ENCODE results near the gene SLC6A1.

The SLC6A1 gene

DNA sequence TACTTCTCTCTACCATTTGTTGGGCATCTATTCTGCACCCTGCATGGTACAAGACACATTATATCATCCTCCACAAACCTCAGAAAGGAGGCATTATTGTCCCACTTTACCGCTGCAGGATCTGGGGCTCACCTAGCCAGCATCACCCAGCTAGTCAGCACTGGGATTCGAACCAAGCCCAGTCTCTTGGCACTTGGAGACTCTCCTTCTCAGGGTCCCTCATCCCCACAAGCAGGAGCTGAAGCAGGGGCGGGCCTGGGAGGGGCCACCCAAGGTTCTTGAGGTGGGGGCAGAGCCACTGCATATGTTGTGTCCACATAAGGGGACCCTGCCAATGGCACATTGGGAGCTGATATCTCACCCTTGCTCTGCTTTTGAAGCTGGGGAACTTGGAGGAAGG is 41.3 kb downstream of the SLC6A1 start:
- ATAC-seq, result no peak
- TF ChIP-seq, protein P1, sequence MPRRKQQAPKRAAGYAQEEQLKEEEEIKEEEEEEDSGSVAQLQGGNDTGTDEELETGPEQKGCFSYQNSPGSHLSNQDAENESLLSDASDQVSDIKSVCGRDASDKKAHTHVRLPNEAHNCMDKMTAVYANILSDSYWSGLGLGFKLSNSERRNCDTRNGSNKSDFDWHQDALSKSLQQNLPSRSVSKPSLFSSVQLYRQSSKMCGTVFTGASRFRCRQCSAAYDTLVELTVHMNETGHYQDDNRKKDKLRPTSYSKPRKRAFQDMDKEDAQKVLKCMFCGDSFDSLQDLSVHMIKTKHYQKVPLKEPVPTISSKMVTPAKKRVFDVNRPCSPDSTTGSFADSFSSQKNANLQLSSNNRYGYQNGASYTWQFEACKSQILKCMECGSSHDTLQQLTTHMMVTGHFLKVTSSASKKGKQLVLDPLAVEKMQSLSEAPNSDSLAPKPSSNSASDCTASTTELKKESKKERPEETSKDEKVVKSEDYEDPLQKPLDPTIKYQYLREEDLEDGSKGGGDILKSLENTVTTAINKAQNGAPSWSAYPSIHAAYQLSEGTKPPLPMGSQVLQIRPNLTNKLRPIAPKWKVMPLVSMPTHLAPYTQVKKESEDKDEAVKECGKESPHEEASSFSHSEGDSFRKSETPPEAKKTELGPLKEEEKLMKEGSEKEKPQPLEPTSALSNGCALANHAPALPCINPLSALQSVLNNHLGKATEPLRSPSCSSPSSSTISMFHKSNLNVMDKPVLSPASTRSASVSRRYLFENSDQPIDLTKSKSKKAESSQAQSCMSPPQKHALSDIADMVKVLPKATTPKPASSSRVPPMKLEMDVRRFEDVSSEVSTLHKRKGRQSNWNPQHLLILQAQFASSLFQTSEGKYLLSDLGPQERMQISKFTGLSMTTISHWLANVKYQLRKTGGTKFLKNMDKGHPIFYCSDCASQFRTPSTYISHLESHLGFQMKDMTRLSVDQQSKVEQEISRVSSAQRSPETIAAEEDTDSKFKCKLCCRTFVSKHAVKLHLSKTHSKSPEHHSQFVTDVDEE (CRISPR knock-in tag; IDR thresholded peaks at IDR 0.05), result no peak
- TF ChIP-seq, protein P2, sequence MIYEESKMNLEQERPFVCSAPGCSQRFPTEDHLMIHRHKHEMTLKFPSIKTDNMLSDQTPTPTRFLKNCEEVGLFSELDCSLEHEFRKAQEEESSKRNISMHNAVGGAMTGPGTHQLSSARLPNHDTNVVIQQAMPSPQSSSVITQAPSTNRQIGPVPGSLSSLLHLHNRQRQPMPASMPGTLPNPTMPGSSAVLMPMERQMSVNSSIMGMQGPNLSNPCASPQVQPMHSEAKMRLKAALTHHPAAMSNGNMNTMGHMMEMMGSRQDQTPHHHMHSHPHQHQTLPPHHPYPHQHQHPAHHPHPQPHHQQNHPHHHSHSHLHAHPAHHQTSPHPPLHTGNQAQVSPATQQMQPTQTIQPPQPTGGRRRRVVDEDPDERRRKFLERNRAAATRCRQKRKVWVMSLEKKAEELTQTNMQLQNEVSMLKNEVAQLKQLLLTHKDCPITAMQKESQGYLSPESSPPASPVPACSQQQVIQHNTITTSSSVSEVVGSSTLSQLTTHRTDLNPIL (CRISPR knock-in tag; IDR thresholded peaks at IDR 0.05; ENCODE audit: low read depth), result no peak
- TF ChIP-seq ZNF8 (CRISPR knock-in tag; IDR thresholded peaks at IDR 0.05) (no peak), RARB (CRISPR knock-in tag; IDR thresholded peaks at IDR 0.05) (no peak), ZNF565 (CRISPR knock-in tag; conservative IDR thresholded peaks at IDR 0.05; ENCODE audit: low read depth) (no peak), ARNTL (CRISPR knock-in tag; IDR thresholded peaks at IDR 0.05; ENCODE audit: borderline replicate concordance, low read depth) (no peak), ZC3H10 (CRISPR knock-in tag; IDR thresholded peaks at IDR 0.05) (no peak), ZFP3 (CRISPR knock-in tag; IDR thresholded peaks at IDR 0.05) (no peak)

DNA sequence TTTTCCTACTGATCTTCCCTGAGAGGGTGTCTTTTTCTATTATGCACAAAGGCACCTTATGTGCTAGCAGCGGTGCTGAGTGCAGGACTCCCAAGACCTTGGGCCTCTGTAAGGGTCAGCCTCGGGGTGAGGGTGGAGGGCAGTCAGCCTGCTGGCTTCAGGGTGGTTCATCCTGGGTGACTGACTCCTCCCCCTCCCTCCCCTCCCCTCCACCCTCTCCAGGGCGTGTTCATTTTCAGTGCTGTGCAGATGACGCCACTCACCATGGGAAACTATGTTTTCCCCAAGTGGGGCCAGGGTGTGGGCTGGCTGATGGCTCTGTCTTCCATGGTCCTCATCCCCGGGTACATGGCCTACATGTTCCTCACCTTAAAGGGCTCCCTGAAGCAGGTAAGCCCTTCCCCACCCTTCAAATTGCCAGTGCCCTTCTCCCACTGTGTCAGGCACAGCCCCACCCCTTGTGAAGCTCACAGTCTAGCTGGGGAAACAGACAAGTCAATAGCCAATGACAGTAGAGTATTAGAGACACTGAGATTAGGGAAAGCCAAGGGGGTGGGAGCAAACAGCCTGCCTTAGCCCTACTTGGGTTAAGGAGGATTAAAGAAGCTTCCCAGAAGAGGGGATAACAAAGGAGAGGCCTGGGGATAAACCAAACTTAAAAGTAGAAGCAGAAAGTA is 41.9 kb downstream of the SLC6A1 start:
- no peak for TF ChIP-seq ZNF8 (CRISPR knock-in tag; IDR thresholded peaks at IDR 0.05)
- no peak for TF ChIP-seq ZFP30 (CRISPR knock-in tag; IDR thresholded peaks at IDR 0.05)
- TF ChIP-seq OSR1 (CRISPR knock-in tag; IDR thresholded peaks at IDR 0.05), result no peak
- no peak for TF ChIP-seq ZNF565 (CRISPR knock-in tag; conservative IDR thresholded peaks at IDR 0.05; ENCODE audit: low read depth)
- TF ChIP-seq ESRRG (CRISPR knock-in tag; IDR thresholded peaks at IDR 0.05), result no peak
- TF ChIP-seq ZNF70 (CRISPR knock-in tag; IDR thresholded peaks at IDR 0.05), result no peak
- no peak for ATAC-seq

DNA sequence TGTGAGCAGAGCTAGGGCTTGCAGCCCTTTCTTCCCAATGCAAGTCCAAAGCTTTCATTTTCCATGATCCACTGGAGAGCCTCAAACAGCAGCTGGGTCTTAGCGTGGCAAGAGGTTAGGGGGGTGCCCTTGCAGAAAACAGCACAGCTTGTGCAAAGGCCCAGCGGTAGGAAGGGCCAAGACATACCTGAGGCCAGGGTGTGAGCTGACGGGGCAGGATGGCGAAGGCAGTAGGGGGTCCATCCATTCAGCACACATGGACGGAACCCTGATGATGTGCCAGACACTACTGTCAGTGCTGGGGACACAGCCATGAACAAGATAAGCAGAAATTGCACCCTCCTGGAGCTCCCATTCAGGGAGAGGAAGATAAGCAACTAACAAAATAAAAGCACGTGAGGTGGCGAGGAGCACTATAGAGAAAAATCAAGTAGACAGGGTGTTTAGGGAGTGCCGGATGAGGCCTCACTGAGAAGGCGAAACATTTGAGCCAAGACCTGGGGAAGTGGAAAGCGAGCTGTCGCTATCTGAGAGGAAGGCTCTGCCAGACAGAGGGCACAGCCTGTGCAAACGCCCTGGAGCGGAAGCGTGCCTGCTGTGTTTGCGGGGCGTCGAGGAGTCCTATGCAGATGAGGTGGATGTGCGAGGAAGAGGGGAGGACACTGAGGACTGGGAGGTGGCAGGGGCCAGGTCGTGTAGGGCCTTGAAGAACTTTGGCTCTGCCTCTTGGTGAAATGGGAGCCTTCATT is 43.4 kb downstream of the SLC6A1 start:
- ATAC-seq, result no peak
- TF ChIP-seq RARB (CRISPR knock-in tag; IDR thresholded peaks at IDR 0.05), result no peak
- no peak for TF ChIP-seq ZC3H10 (CRISPR knock-in tag; IDR thresholded peaks at IDR 0.05)
- no peak for TF ChIP-seq ESRRG (CRISPR knock-in tag; IDR thresholded peaks at IDR 0.05)
- TF ChIP-seq PPARA (CRISPR knock-in tag; IDR thresholded peaks at IDR 0.05; ENCODE audit: borderline replicate concordance), result no peak
- TF ChIP-seq ZNF8 (CRISPR knock-in tag; IDR thresholded peaks at IDR 0.05), result no peak
- TF ChIP-seq ARNTL (CRISPR knock-in tag; IDR thresholded peaks at IDR 0.05; ENCODE audit: borderline replicate concordance, low read depth), result no peak
- TF ChIP-seq, protein P3, sequence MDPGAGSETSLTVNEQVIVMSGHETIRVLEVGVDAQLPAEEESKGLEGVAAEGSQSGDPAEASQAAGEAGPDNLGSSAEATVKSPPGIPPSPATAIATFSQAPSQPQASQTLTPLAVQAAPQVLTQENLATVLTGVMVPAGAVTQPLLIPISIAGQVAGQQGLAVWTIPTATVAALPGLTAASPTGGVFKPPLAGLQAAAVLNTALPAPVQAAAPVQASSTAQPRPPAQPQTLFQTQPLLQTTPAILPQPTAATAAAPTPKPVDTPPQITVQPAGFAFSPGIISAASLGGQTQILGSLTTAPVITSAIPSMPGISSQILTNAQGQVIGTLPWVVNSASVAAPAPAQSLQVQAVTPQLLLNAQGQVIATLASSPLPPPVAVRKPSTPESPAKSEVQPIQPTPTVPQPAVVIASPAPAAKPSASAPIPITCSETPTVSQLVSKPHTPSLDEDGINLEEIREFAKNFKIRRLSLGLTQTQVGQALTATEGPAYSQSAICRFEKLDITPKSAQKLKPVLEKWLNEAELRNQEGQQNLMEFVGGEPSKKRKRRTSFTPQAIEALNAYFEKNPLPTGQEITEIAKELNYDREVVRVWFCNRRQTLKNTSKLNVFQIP (CRISPR knock-in tag; IDR thresholded peaks at IDR 0.05; ENCODE audit: borderline replicate concordance, low read depth), result no peak
- no peak for TF ChIP-seq ISL1 (CRISPR knock-in tag; IDR thresholded peaks at IDR 0.05)
- no peak for TF ChIP-seq ZFP30 (CRISPR knock-in tag; IDR thresholded peaks at IDR 0.05)
- TF ChIP-seq ZNF70 (CRISPR knock-in tag; IDR thresholded peaks at IDR 0.05), result no peak
- TF ChIP-seq SNAI2 (CRISPR knock-in tag; IDR thresholded peaks at IDR 0.05), result no peak
- TF ChIP-seq ZFP3 (CRISPR knock-in tag; IDR thresholded peaks at IDR 0.05), result no peak
- no peak for TF ChIP-seq BACH2 (CRISPR knock-in tag; IDR thresholded peaks at IDR 0.05; ENCODE audit: borderline replicate concordance)
- TF ChIP-seq OSR1 (CRISPR knock-in tag; IDR thresholded peaks at IDR 0.05), result no peak
- TF ChIP-seq ZNF565 (CRISPR knock-in tag; conservative IDR thresholded peaks at IDR 0.05; ENCODE audit: low read depth), result no peak
- TF ChIP-seq CSDC2 (CRISPR knock-in tag; IDR thresholded peaks at IDR 0.05), result no peak

DNA sequence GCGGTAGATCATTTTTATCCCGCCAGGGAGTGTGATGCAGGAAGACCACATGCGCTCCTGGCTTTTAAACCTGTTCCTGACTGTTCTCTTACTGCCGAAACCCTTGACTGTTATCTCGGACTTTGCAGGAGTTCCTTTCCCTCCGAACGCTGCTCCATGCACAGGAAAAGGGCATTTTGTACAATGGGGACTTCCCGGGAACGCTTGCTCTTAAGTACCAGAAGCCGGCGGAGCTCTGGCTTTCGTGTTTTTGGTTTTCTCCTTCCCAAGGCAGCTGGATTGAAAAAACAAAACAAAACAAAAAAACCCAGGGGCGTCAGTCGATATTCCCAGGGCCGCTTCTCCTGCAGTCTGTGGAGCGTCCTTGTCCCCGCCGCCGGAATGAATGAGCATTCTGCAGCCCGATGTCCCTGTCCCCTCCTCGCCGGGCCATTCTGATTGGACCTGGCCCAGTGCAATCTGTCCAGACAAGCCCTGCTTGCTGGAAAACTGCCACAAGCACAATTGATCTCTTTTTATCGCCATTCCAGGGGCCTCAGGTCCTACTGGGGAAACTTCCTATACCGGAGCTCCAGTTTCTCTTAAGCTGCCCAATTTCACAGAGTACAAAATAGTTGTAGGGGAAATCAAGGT is 44.8 kb downstream of the SLC6A1 start:
- no peak for ATAC-seq
- TF ChIP-seq CSDC2 (CRISPR knock-in tag; IDR thresholded peaks at IDR 0.05), result no peak
- TF ChIP-seq GLIS3 (CRISPR knock-in tag; IDR thresholded peaks at IDR 0.05), result no peak
- no peak for TF ChIP-seq PPARA (CRISPR knock-in tag; IDR thresholded peaks at IDR 0.05; ENCODE audit: borderline replicate concordance)
- no peak for TF ChIP-seq ZNF70 (CRISPR knock-in tag; IDR thresholded peaks at IDR 0.05)
- TF ChIP-seq, protein P4, sequence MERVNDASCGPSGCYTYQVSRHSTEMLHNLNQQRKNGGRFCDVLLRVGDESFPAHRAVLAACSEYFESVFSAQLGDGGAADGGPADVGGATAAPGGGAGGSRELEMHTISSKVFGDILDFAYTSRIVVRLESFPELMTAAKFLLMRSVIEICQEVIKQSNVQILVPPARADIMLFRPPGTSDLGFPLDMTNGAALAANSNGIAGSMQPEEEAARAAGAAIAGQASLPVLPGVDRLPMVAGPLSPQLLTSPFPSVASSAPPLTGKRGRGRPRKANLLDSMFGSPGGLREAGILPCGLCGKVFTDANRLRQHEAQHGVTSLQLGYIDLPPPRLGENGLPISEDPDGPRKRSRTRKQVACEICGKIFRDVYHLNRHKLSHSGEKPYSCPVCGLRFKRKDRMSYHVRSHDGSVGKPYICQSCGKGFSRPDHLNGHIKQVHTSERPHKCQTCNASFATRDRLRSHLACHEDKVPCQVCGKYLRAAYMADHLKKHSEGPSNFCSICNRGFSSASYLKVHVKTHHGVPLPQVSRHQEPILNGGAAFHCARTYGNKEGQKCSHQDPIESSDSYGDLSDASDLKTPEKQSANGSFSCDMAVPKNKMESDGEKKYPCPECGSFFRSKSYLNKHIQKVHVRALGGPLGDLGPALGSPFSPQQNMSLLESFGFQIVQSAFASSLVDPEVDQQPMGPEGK (CRISPR knock-in tag; IDR thresholded peaks at IDR 0.05; ENCODE audit: borderline replicate concordance), result no peak
- no peak for TF ChIP-seq TOX (CRISPR knock-in tag; IDR thresholded peaks at IDR 0.05; ENCODE audit: borderline replicate concordance)
- no peak for TF ChIP-seq ZFP3 (CRISPR knock-in tag; IDR thresholded peaks at IDR 0.05)
